Measurements from ENCODE around the gene OTULIN. TPM values are rescaled to one million over a fixed set of nuclear protein-coding genes. Genes with fewer than 3 reads are reported as not detected.

Gene OTULIN
- total RNA-seq, 1 donor from 2014 or later = 28.1 TPM

DNA sequence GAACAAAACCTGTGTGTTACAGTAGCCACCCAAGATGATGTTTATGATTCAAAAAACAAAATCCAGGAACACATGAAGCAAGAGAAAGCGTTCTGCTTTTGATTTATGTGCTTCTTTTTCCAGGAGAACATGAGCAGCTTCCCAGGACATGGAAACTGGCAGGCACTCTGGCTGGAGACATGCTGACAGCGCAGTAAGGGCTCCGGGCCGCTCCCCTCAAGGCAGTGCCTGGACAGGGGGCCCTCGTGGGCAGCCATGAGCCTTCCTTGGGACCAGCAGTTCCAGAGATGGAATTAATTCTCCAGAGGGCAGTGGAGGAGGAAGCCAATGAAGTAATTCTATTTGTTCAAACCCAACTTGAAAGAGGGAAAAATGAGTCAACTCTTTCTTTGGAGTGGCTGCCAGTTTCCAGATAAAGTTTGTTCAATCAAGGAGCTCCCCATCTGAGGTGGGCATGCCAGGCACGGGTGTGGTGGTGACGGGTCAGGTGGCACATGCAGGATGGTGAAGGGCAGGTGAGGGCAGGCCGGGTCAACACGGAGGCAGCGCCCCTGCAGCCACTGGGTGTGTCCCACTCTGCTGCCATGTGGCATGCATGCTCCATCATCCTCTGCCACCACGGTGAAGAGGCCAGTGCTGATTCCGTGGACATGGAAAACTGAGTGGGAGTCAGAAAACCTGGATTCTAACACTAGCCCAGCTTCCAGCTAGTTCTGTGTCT, 83.8 kb downstream of the OTULIN start:
- no peak overlapping the region for H3K4me3 Mint-ChIP-seq (ENCODE audit: unreplicated experiment)
- peaks cover 2% of the 10 kb centered on the region for H3K27me3 Mint-ChIP-seq (ENCODE audit: low read depth, unreplicated experiment)
- Histone ChIP-seq H2AFZ (ENCODE audit: low read depth, low read length) (no peak overlapping the region), H3K4me1 (ENCODE audit: insufficient read depth, low read length) (peaks cover 12% of the 10 kb centered on the region), H3K27ac (ENCODE audit: low read depth, low read length) (no peak overlapping the region), H3K36me3 (ENCODE audit: insufficient read depth, low read length) (no peaks in the 10 kb centered on the region), H3K79me2 (ENCODE audit: insufficient read depth, low read length) (no peaks in the 10 kb centered on the region), H3K27me3 (ENCODE audit: insufficient read depth, low read length) (no peaks in the 10 kb centered on the region), H3K4me3 (ENCODE audit: insufficient read depth, low read depth, low read length) (no peak overlapping the region), H3K9ac (ENCODE audit: low read length) (no peak overlapping the region), H3K9me3 (ENCODE audit: insufficient read depth, low read depth, low read length) (no peaks in the 10 kb centered on the region), H3K4me2 (ENCODE audit: low read length) (no peak overlapping the region), H4K20me1 (ENCODE audit: insufficient read depth, low read length) (peaks cover 6% of the 10 kb centered on the region)
- peaks cover 4% of the 10 kb centered on the region for H3K36me3 Mint-ChIP-seq (ENCODE audit: low read depth, unreplicated experiment)
- DNase-seq (ENCODE audit: low read depth) = no peak
- peaks cover 2% of the 10 kb centered on the region for H3K4me1 Mint-ChIP-seq (ENCODE audit: low read depth, unreplicated experiment)
- H3K27ac Mint-ChIP-seq (ENCODE audit: unreplicated experiment) = no peak overlapping the region
- no peak for FAIRE-seq
- no peaks in the 10 kb centered on the region for H3K9me3 Mint-ChIP-seq (ENCODE audit: unreplicated experiment)
- TF ChIP-seq, protein P1, sequence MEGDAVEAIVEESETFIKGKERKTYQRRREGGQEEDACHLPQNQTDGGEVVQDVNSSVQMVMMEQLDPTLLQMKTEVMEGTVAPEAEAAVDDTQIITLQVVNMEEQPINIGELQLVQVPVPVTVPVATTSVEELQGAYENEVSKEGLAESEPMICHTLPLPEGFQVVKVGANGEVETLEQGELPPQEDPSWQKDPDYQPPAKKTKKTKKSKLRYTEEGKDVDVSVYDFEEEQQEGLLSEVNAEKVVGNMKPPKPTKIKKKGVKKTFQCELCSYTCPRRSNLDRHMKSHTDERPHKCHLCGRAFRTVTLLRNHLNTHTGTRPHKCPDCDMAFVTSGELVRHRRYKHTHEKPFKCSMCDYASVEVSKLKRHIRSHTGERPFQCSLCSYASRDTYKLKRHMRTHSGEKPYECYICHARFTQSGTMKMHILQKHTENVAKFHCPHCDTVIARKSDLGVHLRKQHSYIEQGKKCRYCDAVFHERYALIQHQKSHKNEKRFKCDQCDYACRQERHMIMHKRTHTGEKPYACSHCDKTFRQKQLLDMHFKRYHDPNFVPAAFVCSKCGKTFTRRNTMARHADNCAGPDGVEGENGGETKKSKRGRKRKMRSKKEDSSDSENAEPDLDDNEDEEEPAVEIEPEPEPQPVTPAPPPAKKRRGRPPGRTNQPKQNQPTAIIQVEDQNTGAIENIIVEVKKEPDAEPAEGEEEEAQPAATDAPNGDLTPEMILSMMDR (IDR thresholded peaks at IDR 0.05; ENCODE audit: insufficient read depth, low read depth, low read length) = no peak
- no peak for TF ChIP-seq EZH2 (IDR thresholded peaks at IDR 0.05; ENCODE audit: insufficient read depth, low read length)

Other genes with a start within 250 kb of the OTULIN start
- gene OTULINL, start 82.9 kb upstream of the OTULIN start, total RNA-seq = 2.8 and 4.7 TPM in 2 replicates
- 15.8 and 20.3 TPM in 2 replicates for gene ANKH, start 207.1 kb downstream of the OTULIN start, total RNA-seq

Measured in astrocyte (in vitro differentiated cells and primary cell).